Activated naive CD8-positive, alpha-beta T cell (primary cell): ENCODE measurements around the gene PARG.
"Not testable (repeated sequence)": the region's sequence is repeated elsewhere in the genome, so short reads cannot be mapped to it uniquely, and the experiment has no call there.

ENCODE experiments used
- H3K27ac Mint-ChIP-seq: one replicate; pipeline ENCODE4 v1.8.0; 2021; ENCODE audit warnings: mixed read lengths
- H3K27me3 Mint-ChIP-seq: one replicate; pipeline ENCODE4 v1.8.0; 2021; ENCODE audit warnings: mixed read lengths
- H3K36me3 Mint-ChIP-seq: one replicate; pipeline ENCODE4 v1.8.0; 2021; ENCODE audit warnings: mixed read lengths
- H3K4me1 Mint-ChIP-seq: one replicate; pipeline ENCODE4 v1.8.0; 2021; ENCODE audit warnings: low read depth, mixed read lengths
- H3K4me3 Mint-ChIP-seq: one replicate; pipeline ENCODE4 v1.8.0; 2021; ENCODE audit warnings: mild to moderate bottlenecking, mixed read lengths
- H3K9me3 Mint-ChIP-seq: one replicate; pipeline ENCODE4 v1.8.0; 2021; ENCODE audit warnings: low read depth, mixed read lengths

The PARG gene

DNA sequence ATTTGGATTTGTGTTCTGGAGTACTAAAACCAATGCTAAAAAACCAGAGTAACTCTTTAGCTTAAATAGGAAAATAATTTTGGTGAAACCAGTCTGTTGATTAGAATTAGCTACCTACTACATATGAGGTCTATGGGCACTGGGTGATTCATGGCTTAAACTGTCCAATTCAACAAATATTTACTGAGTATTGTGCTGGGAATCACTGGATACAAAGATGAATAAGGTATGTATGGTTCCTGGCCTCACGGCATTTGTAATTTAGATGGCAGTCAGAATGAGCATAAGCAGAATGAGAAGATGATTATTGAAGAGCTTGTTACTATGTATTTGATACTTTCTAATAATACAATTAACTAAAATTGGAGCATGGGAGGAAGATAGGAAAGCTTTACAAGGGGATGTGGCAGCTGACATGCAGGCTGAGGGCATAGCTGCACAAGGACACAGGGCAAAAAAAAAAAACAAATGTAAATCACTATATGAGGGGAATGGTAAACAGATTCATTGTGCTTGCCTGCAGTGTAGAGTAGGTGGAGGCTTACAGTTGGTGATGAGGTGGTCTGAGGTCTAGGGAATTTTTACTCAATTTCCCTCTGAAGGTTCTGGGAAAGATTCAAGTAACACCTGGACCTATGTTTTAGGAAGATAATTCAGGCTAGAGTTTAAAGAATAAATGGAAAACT lies 83.0 kb downstream of the PARG start:
- H3K4me3 Mint-ChIP-seq, H3K36me3 Mint-ChIP-seq, H3K9me3 Mint-ChIP-seq, H3K27me3 Mint-ChIP-seq, H3K27ac Mint-ChIP-seq, H3K4me1 Mint-ChIP-seq: not testable (repeated sequence)

GRCh38 chr10:49849520-49849919 lies 92.3 kb downstream of the PARG start:
- H3K4me3 Mint-ChIP-seq, H3K9me3 Mint-ChIP-seq, H3K36me3 Mint-ChIP-seq, H3K4me1 Mint-ChIP-seq, H3K27ac Mint-ChIP-seq, H3K27me3 Mint-ChIP-seq: not testable (repeated sequence)

GRCh38 chr10:49844775-49845595 lies 96.8 kb downstream of the PARG start:
- Mint-ChIP-seq H3K4me3 (no peak overlapping the region), H3K27me3 (no peaks in the 10 kb centered on the region), H3K27ac (no peak overlapping the region), H3K4me1 (no peaks in the 10 kb centered on the region), H3K9me3 (no peaks in the 10 kb centered on the region), H3K36me3 (peaks cover 17% of the 10 kb centered on the region)

- peaks cover 21% of the 10 kb centered on the region for H3K36me3 Mint-ChIP-seq
- H3K27ac Mint-ChIP-seq, H3K27me3 Mint-ChIP-seq, H3K4me3 Mint-ChIP-seq, H3K9me3 Mint-ChIP-seq, H3K4me1 Mint-ChIP-seq: not testable (repeated sequence)
Measured at GRCh38 chr10:49842333-49842628, 99.5 kb downstream of the PARG start.

DNA sequence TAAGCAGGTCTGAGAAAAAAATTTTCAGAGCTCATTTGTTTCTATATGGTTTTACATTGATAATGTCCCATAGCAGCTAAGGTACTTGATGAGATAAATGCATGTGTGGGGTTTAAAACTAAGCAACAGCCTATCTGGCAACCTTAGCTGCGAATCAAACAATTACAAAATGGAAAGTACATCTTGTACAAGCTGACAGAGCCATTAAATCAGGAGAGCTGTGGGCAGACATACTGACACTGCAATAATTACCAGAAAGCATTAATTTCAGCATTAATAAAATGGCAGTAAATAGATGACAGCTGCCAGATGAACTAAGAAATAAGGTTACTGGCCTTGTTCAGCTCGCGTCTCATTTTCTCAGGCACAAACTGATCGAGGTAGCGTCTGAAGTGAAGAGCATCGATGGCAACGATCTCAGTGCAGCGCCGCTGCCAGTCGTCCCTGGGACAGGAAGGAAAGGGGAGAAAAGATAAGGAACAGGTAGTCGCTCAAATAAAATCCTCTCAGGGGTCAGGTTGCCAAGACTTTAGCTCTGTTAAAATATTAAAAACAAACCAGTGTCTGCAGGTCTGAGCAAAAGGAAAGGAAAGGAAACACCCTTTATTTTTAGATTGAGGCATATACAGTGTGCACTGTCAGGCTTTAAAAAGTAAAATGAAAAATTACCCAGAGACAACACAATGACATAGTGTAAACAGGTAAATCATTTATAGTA lies 100.1 kb downstream of the PARG start:
- Mint-ChIP-seq H3K27me3 (no peaks in the 10 kb centered on the region), H3K36me3 (peaks cover 22% of the 10 kb centered on the region), H3K9me3 (no peaks in the 10 kb centered on the region), H3K4me1 (no peaks in the 10 kb centered on the region), H3K27ac (no peak overlapping the region), H3K4me3 (no peak overlapping the region)

DNA sequence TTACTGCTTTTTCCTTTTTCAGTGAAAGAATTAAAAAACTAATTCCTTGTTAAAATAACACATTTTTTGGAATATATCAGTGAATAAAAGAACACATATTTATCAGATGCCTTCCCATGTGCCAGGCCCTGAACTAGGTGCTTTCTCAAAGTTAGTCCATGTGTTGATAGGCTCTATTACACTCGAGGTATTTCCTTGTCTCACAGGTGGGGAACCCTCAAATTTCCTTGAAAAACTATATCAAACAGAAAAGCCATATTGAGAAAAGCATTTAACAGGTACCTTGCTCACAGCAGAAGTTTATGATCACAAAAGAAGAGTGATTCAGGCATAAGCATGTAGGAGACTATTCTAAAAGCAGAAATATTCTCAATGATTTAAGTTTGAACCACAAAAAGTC lies 104.1 kb downstream of the PARG start:
- Mint-ChIP-seq H3K27me3 (no peaks in the 10 kb centered on the region), H3K4me1 (no peaks in the 10 kb centered on the region), H3K4me3 (no peak overlapping the region), H3K9me3 (no peaks in the 10 kb centered on the region), H3K36me3 (peaks cover 18% of the 10 kb centered on the region), H3K27ac (no peak overlapping the region)

DNA sequence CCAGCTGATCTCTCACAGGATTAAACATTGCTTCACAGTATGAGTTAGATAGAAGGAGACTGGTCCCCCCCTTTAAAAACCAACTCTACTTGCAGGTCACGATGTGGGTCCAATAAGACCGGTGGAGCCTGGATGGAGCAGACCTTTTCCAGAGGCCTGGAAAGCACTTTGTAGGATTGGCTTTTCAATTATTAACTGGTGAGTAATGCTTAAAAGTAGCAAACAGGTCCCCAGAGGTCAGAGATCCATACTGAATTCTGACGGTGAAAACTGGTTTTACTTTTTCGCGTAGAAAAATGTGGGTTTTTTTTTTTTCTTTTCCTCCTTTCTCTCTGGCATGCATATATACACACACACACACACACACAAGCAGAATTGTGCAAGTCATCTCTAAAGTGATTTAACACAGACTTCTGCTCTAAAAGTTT lies 104.8 kb downstream of the PARG start:
- H3K4me1 Mint-ChIP-seq = no peaks in the 10 kb centered on the region
- peaks cover 22% of the 10 kb centered on the region for H3K36me3 Mint-ChIP-seq
- H3K9me3 Mint-ChIP-seq = no peaks in the 10 kb centered on the region
- no peak overlapping the region for H3K27ac Mint-ChIP-seq
- no peak overlapping the region for H3K4me3 Mint-ChIP-seq
- no peaks in the 10 kb centered on the region for H3K27me3 Mint-ChIP-seq

GRCh38 chr10:49834976-49835375 lies 106.9 kb downstream of the PARG start:
- H3K9me3 Mint-ChIP-seq = no peaks in the 10 kb centered on the region
- H3K27ac Mint-ChIP-seq = no peak overlapping the region
- no peak overlapping the region for H3K4me3 Mint-ChIP-seq
- peaks cover 19% of the 10 kb centered on the region for H3K36me3 Mint-ChIP-seq
- H3K4me1 Mint-ChIP-seq = peaks cover 2% of the 10 kb centered on the region
- H3K27me3 Mint-ChIP-seq = no peaks in the 10 kb centered on the region

DNA sequence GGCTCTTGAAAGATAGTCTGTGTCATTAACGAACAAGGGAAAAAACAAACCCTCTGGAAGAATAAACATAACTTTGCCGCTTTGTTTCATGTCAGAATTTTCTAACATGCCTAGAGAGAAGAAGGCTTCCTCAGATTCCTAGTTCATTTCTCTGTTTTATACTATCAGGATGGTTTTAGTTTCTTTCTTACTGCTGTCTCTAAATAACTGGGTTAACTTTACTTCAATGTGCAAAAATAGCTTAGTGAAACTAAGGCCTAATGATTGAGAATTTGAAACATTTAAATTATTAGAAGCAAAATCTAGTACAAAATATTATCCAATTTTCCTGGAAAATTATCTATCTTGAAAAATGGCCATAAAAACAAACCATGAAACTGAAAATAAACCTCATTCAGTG lies 107.6 kb downstream of the PARG start:
- no peak overlapping the region for H3K27ac Mint-ChIP-seq

GRCh38 chr10:49833168-49833567 lies 108.7 kb downstream of the PARG start:
- no peak overlapping the region for H3K4me3 Mint-ChIP-seq
- H3K27ac Mint-ChIP-seq = no peak overlapping the region
- peaks cover 22% of the 10 kb centered on the region for H3K36me3 Mint-ChIP-seq
- H3K4me1 Mint-ChIP-seq = peaks cover 3% of the 10 kb centered on the region
- H3K9me3 Mint-ChIP-seq = no peaks in the 10 kb centered on the region
- H3K27me3 Mint-ChIP-seq = no peaks in the 10 kb centered on the region

More for the DNA sequence above, 107.6 kb downstream of the PARG start:
- Mint-ChIP-seq H3K4me3 (no peak overlapping the region), H3K27me3 (no peaks in the 10 kb centered on the region), H3K9me3 (no peaks in the 10 kb centered on the region), H3K4me1 (peaks cover 3% of the 10 kb centered on the region), H3K36me3 (peaks cover 22% of the 10 kb centered on the region)

DNA sequence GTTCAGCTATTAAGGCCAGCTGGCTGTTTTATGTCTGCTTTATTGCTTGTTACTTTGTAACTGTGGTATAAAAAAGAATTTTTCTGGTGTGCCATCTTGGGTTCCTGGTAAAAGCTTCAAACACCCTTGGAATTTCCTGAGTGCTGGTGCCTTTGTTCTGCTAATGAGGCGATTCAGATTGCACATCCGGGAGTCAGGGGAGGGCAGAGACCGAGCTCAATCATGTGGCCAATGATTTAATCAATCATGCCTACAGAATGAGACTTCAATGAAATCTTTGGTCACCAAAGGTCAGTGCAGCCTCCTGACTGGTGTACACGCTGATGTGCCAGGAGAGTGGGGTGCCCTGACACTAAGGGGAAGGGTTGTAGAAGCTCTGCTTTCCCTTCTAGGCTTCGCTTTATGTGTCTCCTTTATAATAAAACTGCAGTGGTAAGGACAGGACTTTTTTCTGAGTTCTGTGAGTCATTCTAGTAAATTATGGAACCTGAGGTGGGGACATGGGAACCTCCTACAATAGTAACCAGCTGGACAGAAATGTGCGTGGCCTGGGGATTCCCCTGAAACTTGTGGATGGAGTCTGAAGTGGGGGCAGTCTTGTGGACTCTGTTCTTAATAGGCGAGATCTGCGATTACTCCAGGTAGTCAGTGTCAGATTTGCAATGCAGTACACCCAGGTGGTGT lies 110.3 kb downstream of the PARG start:
- Mint-ChIP-seq H3K27me3 (no peaks in the 10 kb centered on the region), H3K36me3 (peaks cover 28% of the 10 kb centered on the region), H3K4me1 (peaks cover 3% of the 10 kb centered on the region), H3K9me3 (no peaks in the 10 kb centered on the region), H3K27ac (no peak overlapping the region), H3K4me3 (no peak overlapping the region)

GRCh38 chr10:49830846-49831245 lies 111.0 kb downstream of the PARG start:
- no peak overlapping the region for H3K27ac Mint-ChIP-seq

DNA sequence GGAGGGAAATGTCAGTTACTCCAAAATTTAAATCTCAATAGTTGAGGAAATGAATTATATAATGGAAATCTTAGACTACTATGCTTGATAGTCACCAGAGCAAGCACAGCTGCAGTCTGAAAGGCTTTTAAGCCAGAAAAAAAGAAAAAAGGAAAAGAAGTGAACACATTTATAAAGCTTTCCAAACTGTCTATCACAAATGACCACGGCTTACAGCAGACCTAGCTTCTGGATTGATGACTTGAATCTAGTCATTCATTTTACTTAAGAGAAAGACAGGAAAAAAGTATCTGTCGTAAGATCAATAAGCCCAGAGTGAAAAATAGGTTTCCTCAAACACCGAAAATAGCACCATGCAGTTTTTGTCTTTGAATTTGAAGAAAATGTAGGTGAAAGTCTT lies 111.8 kb downstream of the PARG start:
- Mint-ChIP-seq H3K27ac (no peak overlapping the region), H3K4me3 (no peak overlapping the region), H3K27me3 (no peaks in the 10 kb centered on the region), H3K36me3 (peaks cover 31% of the 10 kb centered on the region), H3K9me3 (no peaks in the 10 kb centered on the region), H3K4me1 (peaks cover 3% of the 10 kb centered on the region)

More at GRCh38 chr10:49830846-49831245, 111.0 kb downstream of the PARG start:
- Mint-ChIP-seq H3K36me3 (peaks cover 32% of the 10 kb centered on the region), H3K9me3 (no peaks in the 10 kb centered on the region), H3K27me3 (no peaks in the 10 kb centered on the region), H3K4me3 (no peak overlapping the region), H3K4me1 (peaks cover 3% of the 10 kb centered on the region)

DNA sequence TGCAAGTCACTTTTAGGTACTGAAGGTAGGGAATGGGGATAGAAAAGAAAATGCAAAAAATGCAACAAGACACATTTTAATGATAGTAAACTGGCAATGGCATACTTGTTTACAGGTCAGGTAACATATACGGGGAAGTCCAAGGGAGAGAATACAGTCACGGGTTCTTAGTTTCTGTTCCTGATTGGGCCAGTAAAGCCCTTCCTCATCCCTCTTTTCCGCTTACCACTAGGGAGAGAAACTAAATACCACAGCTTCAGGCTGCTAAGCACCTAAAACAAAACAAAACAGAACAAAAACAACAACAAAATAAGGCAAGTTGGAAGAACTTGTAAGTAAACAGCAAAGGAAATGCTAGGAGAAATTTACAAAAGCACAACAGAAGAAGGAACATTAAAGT lies 114.5 kb downstream of the PARG start:
- Mint-ChIP-seq H3K9me3 (no peaks in the 10 kb centered on the region), H3K4me3 (no peak overlapping the region), H3K27me3 (no peaks in the 10 kb centered on the region), H3K27ac (no peak overlapping the region), H3K4me1 (peaks cover 3% of the 10 kb centered on the region), H3K36me3 (peaks cover 35% of the 10 kb centered on the region)
